Fibroblast of lung (primary cell): ENCODE measurements around the gene KIZ. TPM values are rescaled to one million over a fixed set of nuclear protein-coding genes. Genes with fewer than 3 reads are reported as not detected.

Experiments
- DNase-seq, 2 donors: peaks; one replicate each; pipeline versions ENCODE4 v3.0.0 to v3.0.0-alpha.2; 2010; ENCODE audit warnings: low read depth in 2 of 2
- H2AFZ ChIP-seq: 2 replicates; pipeline ENCODE4 v1.5.1; 2012; ENCODE audit warnings: low read length, control low read depth, inconsistent platforms
- H3K27ac ChIP-seq: 2 replicates; pipeline ENCODE4 v1.5.1; 2011; ENCODE audit warnings: low read length, control low read depth; ENCODE audit not compliant: insufficient read depth
- H3K27me3 ChIP-seq: 2 replicates; pipeline ENCODE4 v1.5.1; 2011; ENCODE audit warnings: mild to moderate bottlenecking, low read length; ENCODE audit not compliant: control insufficient read depth, insufficient read depth
- H3K36me3 ChIP-seq: 2 replicates; pipeline ENCODE4 v1.5.1; 2011; ENCODE audit warnings: low read length; ENCODE audit not compliant: control insufficient read depth, insufficient read depth
- H3K4me1 ChIP-seq: 2 replicates; pipeline ENCODE4 v1.5.1; 2011; ENCODE audit warnings: low read length; ENCODE audit not compliant: control insufficient read depth, insufficient read depth; ENCODE audit errors: extremely low read depth
- H3K4me2 ChIP-seq: 2 replicates; pipeline ENCODE4 v1.5.1; 2011; ENCODE audit warnings: low read length, control low read depth; ENCODE audit not compliant: insufficient read depth; ENCODE audit errors: extremely low read depth
- H3K4me3 ChIP-seq, 4 experiments: fragments of 200-600 bp in 1 of 4; sonication (generic) in 1 of 4; replicated peaks in 1 of 4; 2 replicates each; pipeline ENCODE4 v1.5.1; 2011 to 2016; ENCODE audit warnings: low read length in 4 of 4, low read depth in 3 of 4, mild to moderate bottlenecking in 3 of 4, control low read depth in 2 of 4, inconsistent platforms in 1 of 4, mixed read lengths in 1 of 4; ENCODE audit not compliant: insufficient read depth in 1 of 4; ENCODE audit errors: control extremely low read depth in 1 of 4
- H3K79me2 ChIP-seq: 2 replicates; pipeline ENCODE4 v1.5.1; 2012; ENCODE audit warnings: mild to moderate bottlenecking, low read length, inconsistent platforms; ENCODE audit not compliant: control insufficient read depth, insufficient read depth
- H3K9ac ChIP-seq: 2 replicates; pipeline ENCODE4 v1.5.1; 2011; ENCODE audit warnings: mild to moderate bottlenecking, low read length, control low read depth; ENCODE audit not compliant: insufficient read depth
- H3K9me3 ChIP-seq: 2 replicates; pipeline ENCODE4 v1.5.1; 2012; ENCODE audit warnings: low read depth, low read length; ENCODE audit not compliant: control insufficient read depth, insufficient read depth
- H4K20me1 ChIP-seq: 2 replicates; pipeline ENCODE4 v1.5.1; 2011; ENCODE audit warnings: low read length; ENCODE audit not compliant: control insufficient read depth, insufficient read depth; ENCODE audit errors: extremely low read depth
- CTCF ChIP-seq, 2 donors: IDR thresholded peaks in 1 of 2; conservative IDR thresholded peaks in 1 of 2; 1 replicate in 1 of 2; 2 replicates in 1 of 2; pipeline ENCODE4 v1.5.1; 2011 to 2012; ENCODE audit warnings: low read length in 2 of 2, control low read depth in 1 of 2, inconsistent platforms in 1 of 2, low read depth in 1 of 2, mild to moderate bottlenecking in 1 of 2
- EZH2 ChIP-seq: IDR thresholded peaks from 2 replicates; pipeline ENCODE4 v1.5.1; 2012; ENCODE audit warnings: low read length, control low read depth, mild to moderate bottlenecking; ENCODE audit errors: missing control alignments
- polyA plus RNA-seq, 2 donors: library from polyadenylated mRNA; depleted of rRNA in 1 of 2; stranded (reverse) in 1 of 2; unstranded in 1 of 2; fragments of >200 nt; gene quantifications; 2 replicates each; pipeline ENCODE4 v1.2.1, GENCODE V29; 2011 to 2012; ENCODE audit warnings: missing spikeins in 1 of 2
- total RNA-seq: library from RNA; depleted of rRNA; stranded (reverse); fragments of >200 nt; gene quantifications from 2 replicates; pipeline ENCODE4 v1.2.1, GENCODE V29; 2014

The KIZ gene
- total and polyA plus RNA-seq, 2 donors (not counting 1 experiment from before 2014, with no cell fraction given) = 11.5 to 23.5 TPM

GRCh38 chr20:21225215-21225947 is 99.5 kb downstream of the KIZ start:
- Histone ChIP-seq H3K79me2 (no peaks in the 10 kb centered on the region), H3K27me3 (no peaks in the 10 kb centered on the region), H3K9me3 (no peaks in the 10 kb centered on the region), H3K4me1 (no peaks in the 10 kb centered on the region), H3K4me2 (peak overlapping the region; percentile 89), H3K4me3 (peak overlapping the region; percentile 29 to 53 (median 49)), H3K27ac (no peak overlapping the region), H4K20me1 (no peaks in the 10 kb centered on the region), H3K9ac (no peak overlapping the region), H3K36me3 (no peaks in the 10 kb centered on the region), H2AFZ (peak overlapping the region; percentile 76)
- TF ChIP-seq EZH2 = no peak
- TF ChIP-seq CTCF (conservative IDR thresholded peaks at IDR 0.05 in 1 of 2, IDR thresholded peaks at IDR 0.05 in 1 of 2; ENCODE audit: low read depth in 1 of 2, low read length in 2 of 2) = no peak
- peak in 1 of 2 donors; percentile 28 for DNase-seq

- no peaks in the 10 kb centered on the region for H3K4me1 ChIP-seq
- H3K4me3 ChIP-seq = no peak overlapping the region
- no peak overlapping the region for H3K9ac ChIP-seq
- DNase-seq = no peak
- no peaks in the 10 kb centered on the region for H3K27me3 ChIP-seq
- H4K20me1 ChIP-seq = no peaks in the 10 kb centered on the region
- H3K4me2 ChIP-seq = no peak overlapping the region
- no peaks in the 10 kb centered on the region for H3K36me3 ChIP-seq
- H2AFZ ChIP-seq = no peak overlapping the region
- no peak overlapping the region for H3K27ac ChIP-seq
- no peaks in the 10 kb centered on the region for H3K79me2 ChIP-seq
- no peak for TF ChIP-seq EZH2
- TF ChIP-seq CTCF (conservative IDR thresholded peaks at IDR 0.05 in 1 of 2, IDR thresholded peaks at IDR 0.05 in 1 of 2; ENCODE audit: low read depth in 1 of 2, low read length in 2 of 2) = no peak
- no peaks in the 10 kb centered on the region for H3K9me3 ChIP-seq
Observed at GRCh38 chr20:21228511-21228910, 102.6 kb downstream of the KIZ start.

GRCh38 chr20:21229163-21229562 is 103.3 kb downstream of the KIZ start:
- DNase-seq = peak in 1 of 2 donors; percentile 34
- H3K27me3 ChIP-seq = no peaks in the 10 kb centered on the region
- H3K4me1 ChIP-seq = no peaks in the 10 kb centered on the region
- H3K9me3 ChIP-seq = no peaks in the 10 kb centered on the region
- no peaks in the 10 kb centered on the region for H3K79me2 ChIP-seq
- H3K36me3 ChIP-seq = no peaks in the 10 kb centered on the region
- TF ChIP-seq CTCF (conservative IDR thresholded peaks at IDR 0.05 in 1 of 2, IDR thresholded peaks at IDR 0.05 in 1 of 2; ENCODE audit: low read depth in 1 of 2, low read length in 2 of 2) (no peak), EZH2 (no peak)
- no peak overlapping the region for H3K4me3 ChIP-seq
- H3K27ac ChIP-seq = no peak overlapping the region
- H3K9ac ChIP-seq = no peak overlapping the region
- H3K4me2 ChIP-seq = no peak overlapping the region
- no peak overlapping the region for H2AFZ ChIP-seq
- H4K20me1 ChIP-seq = no peaks in the 10 kb centered on the region
